Testis (tissue), 2 donors: ENCODE results near the gene SORT1.

Source experiments
- CTCF ChIP-seq, 3 experiments: fragments of 450-650 bp in 2 of 3; fragments of 200-600 bp in 1 of 3; sonication (generic) in 1 of 3; IDR thresholded peaks; one replicate each; pipeline ENCODE4 v1.5.1; 2016 to 2019; ENCODE audit warnings: antibody characterized with exemption in 3 of 3, mild to moderate bottlenecking in 2 of 3, moderate library complexity in 1 of 3
- POLR2A ChIP-seq: fragments of 450-650 bp; IDR thresholded peaks from one replicate; pipeline ENCODE4 v1.6.1; 2017; ENCODE audit warnings: antibody characterized with exemption, mild to moderate bottlenecking, moderate library complexity

- TF ChIP-seq CTCF (IDR thresholded peaks at IDR 0.05) (peak; percentile 84 to 95 (median 90)), POLR2A (no peak)
Observed at GRCh38 chr1:109277434-109278204, 120.1 kb downstream of the SORT1 start.
